Embryonic facial prominence (tissue), 1 donor: Measurements from ENCODE around the gene CDH16.
"Not testable (repeated sequence)": the region's sequence is repeated elsewhere in the genome, so short reads cannot be mapped to it uniquely, and the experiment has no call there.

Experiments used
- DNase-seq: peaks from one replicate; pipeline ENCODE4 v3.0.0-alpha.2; 2016; ENCODE audit errors: extremely low spot score

The CDH16 gene

DNA sequence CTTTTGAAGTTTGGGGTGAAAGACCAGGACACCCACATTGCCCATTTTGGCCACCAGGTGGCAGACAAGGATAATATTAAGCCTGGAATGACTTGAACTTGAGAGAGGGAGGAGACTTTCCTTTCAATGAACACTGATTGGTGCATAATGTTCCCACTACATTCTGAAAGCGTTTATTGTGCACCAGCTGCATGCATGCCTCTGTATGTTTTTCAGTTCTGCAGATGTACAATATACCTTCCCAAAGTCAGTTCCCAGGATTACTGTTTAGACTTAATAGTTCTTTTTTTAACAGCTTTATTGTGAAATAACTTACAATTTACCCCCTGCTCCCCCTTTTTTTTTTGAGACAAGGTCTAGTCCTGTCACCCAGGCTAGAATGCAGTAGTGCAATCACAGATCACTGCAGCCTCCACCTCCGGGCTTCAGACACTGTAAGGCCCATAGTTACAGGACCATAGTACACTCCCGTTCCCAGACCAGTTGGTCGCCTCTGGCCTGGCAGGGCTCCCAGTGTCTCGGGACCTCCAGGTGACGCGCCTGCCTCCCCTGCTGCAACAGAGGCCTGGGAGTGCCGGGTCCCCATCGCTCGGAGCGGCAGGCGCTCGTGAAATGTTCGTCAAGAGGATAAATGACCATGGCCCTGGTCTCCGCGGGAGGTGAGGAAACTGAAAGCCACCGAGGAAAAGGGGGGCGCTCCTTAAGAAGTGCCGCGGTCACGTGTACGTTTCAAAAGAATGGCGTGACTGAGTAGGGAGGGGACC lies 28.8 kb upstream of the CDH16 start:
- peak; percentile 54 for DNase-seq

DNA sequence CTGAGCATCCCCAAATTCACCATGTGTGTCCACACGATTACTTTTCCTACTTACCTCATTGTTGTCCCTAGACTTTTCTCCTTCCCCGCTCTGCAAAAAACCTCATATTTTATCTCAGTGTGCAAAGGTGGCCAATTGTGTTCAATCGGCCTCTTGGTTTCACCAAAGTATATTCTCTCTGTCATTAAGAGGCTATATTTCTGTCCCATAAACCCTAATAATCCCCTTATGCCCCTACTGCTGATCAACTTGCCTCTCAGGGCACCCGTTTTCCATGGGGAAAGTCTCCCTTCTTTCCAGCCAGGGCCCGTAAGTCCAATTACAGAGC lies 28.3 kb upstream of the CDH16 start:
- no peak for DNase-seq

DNA sequence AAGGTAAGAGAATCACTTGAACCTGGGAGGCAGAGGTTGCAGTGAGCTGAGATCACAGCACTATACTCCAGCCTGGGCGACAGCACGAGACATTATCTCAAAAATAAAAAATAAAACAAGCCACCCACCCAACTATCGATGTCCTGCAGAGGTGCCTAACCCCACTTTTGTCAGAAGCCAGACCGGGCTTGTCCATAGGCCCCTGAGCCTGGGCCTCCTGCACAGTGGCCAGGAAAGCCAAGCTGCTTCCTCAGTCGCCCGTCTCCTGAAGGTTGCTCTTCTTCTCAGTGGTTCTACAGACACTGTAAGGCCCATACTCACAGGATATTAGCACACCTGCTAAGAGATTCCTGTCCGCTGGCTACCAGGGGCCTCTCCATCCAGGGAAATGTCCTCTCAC lies 27.9 kb upstream of the CDH16 start:
- no peak for DNase-seq

- DNase-seq: no peak
Observed at GRCh38 chr16:66945939-66946338, 27.3 kb upstream of the CDH16 start.

GRCh38 chr16:66944971-66945370 lies 26.3 kb upstream of the CDH16 start:
- not testable (repeated sequence) for DNase-seq

- no peak for DNase-seq
Observed at GRCh38 chr16:66944054-66944441, 25.4 kb upstream of the CDH16 start.

DNA sequence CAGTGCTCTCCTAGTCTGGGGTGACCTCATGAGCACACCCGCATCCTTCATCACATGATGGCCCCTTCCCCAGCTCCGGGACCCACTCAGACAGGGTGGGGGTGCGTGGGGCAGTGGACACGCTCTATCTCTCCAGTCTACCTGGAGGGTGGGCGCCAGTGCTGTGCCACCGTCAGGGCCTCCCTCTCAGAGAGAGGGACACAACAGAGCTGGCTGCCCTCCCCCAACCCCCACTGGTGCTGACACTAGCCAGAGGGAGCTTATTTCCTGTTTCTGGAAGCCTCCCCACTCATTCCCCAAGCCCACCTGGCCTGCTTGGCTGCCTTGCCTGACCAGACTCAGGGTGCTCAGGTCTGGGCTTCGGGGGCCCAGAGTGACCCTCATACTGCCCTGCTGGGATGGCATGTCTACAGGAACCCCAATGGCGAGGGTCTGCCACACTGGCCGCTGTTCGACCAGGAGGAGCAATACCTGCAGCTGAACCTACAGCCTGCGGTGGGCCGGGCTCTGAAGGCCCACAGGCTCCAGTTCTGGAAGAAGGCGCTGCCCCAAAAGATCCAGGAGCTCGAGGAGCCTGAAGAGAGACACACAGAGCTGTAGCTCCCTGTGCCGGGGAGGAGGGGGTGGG lies 24.9 kb upstream of the CDH16 start:
- DNase-seq: no peak

DNA sequence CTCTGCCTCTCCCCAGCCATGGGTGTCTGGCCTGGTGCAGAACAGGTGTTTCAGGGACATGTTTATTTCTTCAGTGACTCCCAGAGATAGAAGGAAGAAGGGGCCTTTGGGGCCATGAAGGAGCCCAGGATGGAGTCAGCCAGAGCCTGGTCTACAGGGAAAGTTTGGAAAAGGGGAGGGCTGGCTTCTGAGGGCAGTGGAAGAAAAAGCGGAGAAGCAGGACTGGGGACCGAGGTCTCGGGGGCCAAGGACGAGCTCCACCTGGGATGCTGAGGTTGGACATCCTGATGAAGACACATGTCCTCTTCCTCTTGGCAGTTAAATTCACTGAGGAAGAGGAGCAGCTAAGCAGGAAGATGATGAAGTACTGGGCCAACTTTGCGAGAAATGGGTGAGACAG lies 24.3 kb upstream of the CDH16 start:
- DNase-seq: no peak

- no peak for DNase-seq
Observed at GRCh38 chr16:66940236-66940635, 21.6 kb upstream of the CDH16 start.

- no peak for DNase-seq
Observed at GRCh38 chr16:66939366-66939765, 20.7 kb upstream of the CDH16 start.

DNA sequence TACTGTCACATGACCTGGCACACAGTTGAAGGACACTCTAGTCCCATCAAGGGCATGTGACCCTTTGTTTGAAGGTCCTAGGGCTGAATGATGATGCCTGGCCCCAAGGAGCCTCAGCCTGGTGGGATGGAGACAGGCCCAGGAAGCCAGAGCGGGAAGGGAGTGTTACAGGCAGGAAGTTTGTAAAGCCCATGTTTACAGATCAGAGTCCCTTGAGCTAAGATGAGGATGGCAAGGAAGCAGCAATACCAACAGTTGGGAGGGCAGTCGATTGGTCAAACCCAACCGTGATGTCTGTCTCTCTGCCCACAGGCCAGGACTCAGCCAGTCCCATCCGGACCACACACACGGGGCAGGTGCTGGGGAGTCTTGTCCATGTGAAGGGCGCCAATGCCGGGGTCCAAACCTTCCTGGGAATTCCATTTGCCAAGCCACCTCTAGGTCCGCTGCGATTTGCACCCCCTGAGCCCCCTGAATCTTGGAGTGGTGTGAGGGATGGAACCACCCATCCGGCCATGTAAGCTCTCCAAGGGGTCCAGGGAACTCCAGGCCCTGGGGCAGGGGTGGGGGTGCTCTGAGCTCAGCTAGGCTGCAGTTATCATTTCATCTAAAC lies 19.1 kb upstream of the CDH16 start:
- DNase-seq: no peak

DNA sequence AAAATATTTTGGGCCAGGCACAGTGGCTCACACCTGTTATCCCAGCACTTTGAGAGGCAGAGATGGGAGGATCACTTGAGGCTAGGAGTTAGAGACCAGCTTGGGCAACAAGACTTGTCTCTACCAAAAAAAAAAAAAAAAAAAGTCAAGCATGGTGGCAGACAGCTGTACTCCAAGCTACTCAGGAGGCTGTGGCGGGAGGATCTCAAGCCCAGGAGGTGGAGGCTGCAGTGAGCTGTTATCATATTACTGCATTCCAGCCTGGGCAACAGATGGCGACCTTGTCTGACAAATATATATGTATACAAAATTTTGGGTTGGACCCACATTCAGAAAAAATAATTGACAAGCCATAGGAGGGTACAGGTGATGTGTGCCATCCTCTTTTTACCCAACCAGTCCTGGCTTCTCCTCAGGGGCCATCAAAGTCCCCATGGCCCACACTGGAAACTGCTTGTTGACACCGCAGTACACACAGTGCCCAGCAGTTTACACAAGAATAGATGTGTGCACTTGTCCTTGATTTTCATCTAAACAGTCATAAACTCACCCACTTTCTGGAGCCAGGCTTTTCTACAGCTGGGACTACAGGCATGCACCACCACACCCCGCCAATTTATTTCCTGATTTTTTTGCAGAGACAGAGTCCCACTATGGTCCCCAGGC lies 18.3 kb upstream of the CDH16 start:
- DNase-seq: no peak

- DNase-seq: no peak
Observed at GRCh38 chr16:66936462-66936861, 17.8 kb upstream of the CDH16 start.

DNA sequence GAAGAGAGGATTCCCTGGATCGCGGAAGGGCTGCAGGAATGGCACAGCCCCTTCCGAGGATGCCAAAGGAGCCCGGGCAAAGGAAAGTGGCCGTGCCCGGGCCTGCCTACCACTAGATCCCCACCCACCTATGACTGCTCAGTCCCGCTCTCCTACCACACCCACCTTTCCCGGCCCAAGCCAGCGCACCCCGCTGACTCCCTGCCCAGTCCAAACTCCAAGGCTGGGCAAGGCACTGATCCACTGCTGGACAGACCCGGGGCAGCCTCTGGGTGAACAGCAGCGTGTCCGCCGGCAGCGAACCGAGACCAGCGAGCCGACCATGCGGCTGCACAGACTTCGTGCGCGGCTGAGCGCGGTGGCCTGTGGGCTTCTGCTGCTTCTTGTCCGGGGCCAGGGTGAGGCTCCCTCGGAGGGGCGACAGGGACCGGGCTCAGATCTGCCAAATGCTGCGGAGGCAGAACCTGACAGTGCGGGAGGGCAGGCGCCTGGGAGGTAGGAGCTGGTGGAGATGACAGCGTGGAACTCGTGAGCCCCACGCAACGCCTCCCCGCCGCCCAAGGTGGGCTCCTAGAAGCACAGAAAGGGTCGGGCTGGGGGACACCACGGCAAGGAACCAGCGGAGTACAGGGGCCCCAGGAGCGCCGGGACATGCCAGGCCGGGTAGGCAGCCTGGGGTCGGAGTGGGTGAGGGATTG lies 16.8 kb upstream of the CDH16 start, which contains the start of gene CES2:
Gene CES2 (plus strand): TSS at position 203 of the 698 bp plus-strand sequence. CDS start 120 bp downstream, at position 323.
- DNase-seq: no peak

GRCh38 chr16:66934839-66935313 lies 16.2 kb upstream of the CDH16 start:
- not testable (repeated sequence) for DNase-seq

GRCh38 chr16:66934138-66934838 lies 15.6 kb upstream of the CDH16 start, which contains the start of gene CIAO2B:
Gene CIAO2B (minus strand): TSS chr16:66934402. CDS start chr16:66934364, 38 bp downstream.
- DNase-seq: peak; percentile 78

GRCh38 chr16:66933776-66934137 lies 15.1 kb upstream of the CDH16 start:
- DNase-seq: no peak

DNA sequence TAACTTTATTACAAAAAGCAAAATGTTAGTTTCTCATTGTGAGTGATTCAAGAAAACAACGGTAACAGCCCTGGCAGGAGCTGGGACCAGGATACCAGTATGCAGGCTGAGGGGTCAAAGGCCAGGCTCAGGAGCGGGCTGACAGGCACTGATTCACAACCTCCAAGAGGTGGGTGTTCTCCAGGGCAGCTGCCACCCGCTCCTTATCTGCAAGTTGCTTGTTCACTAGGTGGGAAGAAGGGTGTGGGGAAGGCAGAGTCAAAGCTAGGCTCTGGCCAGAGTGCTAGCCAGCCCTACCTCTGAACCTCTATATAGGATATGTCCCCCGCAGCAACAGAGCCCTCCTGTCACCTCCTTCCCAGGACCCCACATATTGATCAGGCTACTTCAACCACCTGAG lies 13.4 kb upstream of the CDH16 start:
- DNase-seq: no peak

DNA sequence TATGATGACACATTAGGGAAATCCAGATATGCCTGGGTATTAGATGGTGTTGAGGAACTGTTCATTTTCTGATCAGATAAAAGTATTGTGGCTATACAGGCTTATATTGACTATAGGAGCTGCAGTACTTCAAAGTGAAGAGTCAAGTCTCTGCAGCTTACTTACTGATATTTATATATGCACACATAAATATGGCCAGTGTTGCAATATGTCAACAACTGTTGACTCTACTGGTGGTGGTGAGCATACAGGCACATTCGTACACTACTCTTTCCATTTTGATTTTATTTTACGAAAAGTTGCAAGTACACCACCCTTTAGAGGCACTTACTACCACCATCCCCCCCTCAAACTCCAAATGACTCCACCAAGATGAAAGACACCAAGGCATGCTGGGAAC lies 13.0 kb upstream of the CDH16 start:
- DNase-seq: no peak

- no peak for DNase-seq
Observed at GRCh38 chr16:66930189-66930588, 11.5 kb upstream of the CDH16 start.

DNA sequence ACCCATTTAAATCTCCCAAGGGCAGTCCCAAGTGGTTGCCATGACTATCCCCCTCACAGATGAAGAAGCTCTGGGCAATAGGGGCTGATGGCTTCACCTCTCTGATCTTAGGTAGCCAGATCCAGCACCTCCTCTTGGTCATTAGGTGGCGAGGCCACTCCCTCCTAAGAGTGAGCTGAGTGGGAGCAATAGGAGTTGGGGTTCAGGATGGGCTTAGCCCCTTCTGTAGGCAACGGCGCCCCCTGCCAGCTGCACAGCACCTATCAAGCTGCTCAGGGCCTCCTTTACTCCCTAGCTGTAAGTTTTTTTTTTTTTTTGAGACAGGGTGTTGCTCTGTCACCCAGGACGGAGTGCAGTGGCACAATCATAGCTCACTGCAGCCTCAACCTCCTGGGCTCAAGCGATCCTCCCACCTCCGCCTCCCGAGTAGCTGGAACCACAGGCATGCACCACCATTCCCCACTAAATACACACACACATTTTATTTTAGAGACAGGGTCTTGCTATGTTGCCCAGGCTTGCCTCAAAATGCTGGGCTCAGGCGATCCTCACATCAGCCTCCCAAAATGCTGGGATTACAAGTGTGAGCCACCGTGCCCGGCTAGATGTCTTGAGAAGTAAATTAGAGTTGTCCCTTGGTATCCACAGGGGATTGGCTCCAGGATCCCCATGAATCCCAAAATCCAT lies 10.2 kb upstream of the CDH16 start:
- no peak for DNase-seq
